Measurements from ENCODE around the gene KLRD1.

GRCh38 chr12:10358131-10358530, 50.5 kb downstream of the KLRD1 start:
- TF ChIP-seq TAF1 (IDR thresholded peaks at IDR 0.05; ENCODE audit: low read depth, low read length) (no peak), POLR2A (IDR thresholded peaks at IDR 0.05; ENCODE audit: low read depth, low read length) (no peak), POLR2AphosphoS5 (IDR thresholded peaks at IDR 0.05; ENCODE audit: low read depth, low read length) (no peak), SPI1 (IDR thresholded peaks at IDR 0.05; ENCODE audit: low read depth, low read length) (no peak), PAX5 (IDR thresholded peaks at IDR 0.05; ENCODE audit: insufficient read depth, low read length, severe bottlenecking) (no peak)
